HG02852 (cell line): ENCODE results near the gene MYO18A.

ENCODE experiments used
- ATAC-seq: cut with Tn5 transposase; IDR thresholded peaks from one replicate; pipeline ENCODE4 v1.9.1; 2021; ENCODE audit warnings: mild to moderate bottlenecking, moderate library complexity; ENCODE audit not compliant: unreplicated experiment

The MYO18A gene

GRCh38 chr17:29167393-29168078, 12.7 kb downstream of the MYO18A start:
- no peak for ATAC-seq

GRCh38 chr17:29166507-29166887, 13.7 kb downstream of the MYO18A start:
- no peak for ATAC-seq

- no peak for ATAC-seq
Observed at GRCh38 chr17:29165800-29166506, 14.2 kb downstream of the MYO18A start.

GRCh38 chr17:29165261-29165660, 14.9 kb downstream of the MYO18A start:
- ATAC-seq: no peak

- no peak for ATAC-seq
Observed at GRCh38 chr17:29163563-29163962, 16.6 kb downstream of the MYO18A start.

GRCh38 chr17:29162909-29163341, 17.3 kb downstream of the MYO18A start:
- no peak for ATAC-seq

- ATAC-seq: no peak
Observed at GRCh38 chr17:29162082-29162908, 17.9 kb downstream of the MYO18A start.

- ATAC-seq: no peak
Observed at GRCh38 chr17:29160253-29160652, 19.9 kb downstream of the MYO18A start.

GRCh38 chr17:29159306-29159860, 20.8 kb downstream of the MYO18A start:
- no peak for ATAC-seq

GRCh38 chr17:29158488-29159275, 21.5 kb downstream of the MYO18A start:
- no peak for ATAC-seq

GRCh38 chr17:29158096-29158487, 22.1 kb downstream of the MYO18A start:
- no peak for ATAC-seq

GRCh38 chr17:29157310-29157709, 22.9 kb downstream of the MYO18A start:
- no peak for ATAC-seq

GRCh38 chr17:29156781-29157180, 23.4 kb downstream of the MYO18A start:
- ATAC-seq: no peak

- ATAC-seq: no peak
Observed at GRCh38 chr17:29155966-29156338, 24.2 kb downstream of the MYO18A start.

GRCh38 chr17:29155227-29155965, 24.8 kb downstream of the MYO18A start:
- ATAC-seq: no peak

- ATAC-seq: no peak
Observed at GRCh38 chr17:29154516-29155226, 25.5 kb downstream of the MYO18A start.

GRCh38 chr17:29151567-29151966, 28.6 kb downstream of the MYO18A start:
- no peak for ATAC-seq

- no peak for ATAC-seq
Observed at GRCh38 chr17:29150161-29150560, 30.0 kb downstream of the MYO18A start.

GRCh38 chr17:29149431-29150064, 30.6 kb downstream of the MYO18A start:
- ATAC-seq: no peak
